ENCODE measurements around the gene GRID2. TPM values are rescaled to one million over a fixed set of nuclear protein-coding genes. Genes with fewer than 3 reads are reported as not detected.

The GRID2 gene
- total RNA-seq, 1 donor = not detected

- H3K4me3 ChIP-seq (ENCODE audit: insufficient read depth, low read length) = no peak overlapping the region
- H3K36me3 ChIP-seq (ENCODE audit: insufficient read depth, low read length) = no peaks in the 10 kb centered on the region
- no peak overlapping the region for H3K4me2 ChIP-seq (ENCODE audit: insufficient read depth, low read length)
- no peaks in the 10 kb centered on the region for H3K4me1 ChIP-seq (ENCODE audit: insufficient read depth, low read length)
- H3K27ac ChIP-seq (ENCODE audit: low read depth, low read length) = no peak overlapping the region
- no peaks in the 10 kb centered on the region for H3K9me3 ChIP-seq (ENCODE audit: low read depth, low read length)
- no peak for DNase-seq (ENCODE audit: insufficient read length, low spot score, missing footprints)
- no peak for TF ChIP-seq CTCF (IDR thresholded peaks at IDR 0.05; ENCODE audit: extremely low read depth, low read depth, low read length)
- H4K20me1 ChIP-seq (ENCODE audit: insufficient read depth, low read length) = no peaks in the 10 kb centered on the region
- no peaks in the 10 kb centered on the region for H3K27me3 ChIP-seq (ENCODE audit: insufficient read depth, low read length)
- H2AFZ ChIP-seq (ENCODE audit: low read length) = no peak overlapping the region
- no peaks in the 10 kb centered on the region for H3K79me2 ChIP-seq (ENCODE audit: insufficient read depth, low read length)
These were observed 883.7 kb downstream of the GRID2 start for GRCh38 chr4:93187466-93187865.

GRCh38 chr4:93187892-93188291 is 884.1 kb downstream of the GRID2 start:
- H3K9me3 ChIP-seq (ENCODE audit: low read depth, low read length) = no peaks in the 10 kb centered on the region

GRCh38 chr4:93199492-93199891 is 895.7 kb downstream of the GRID2 start:
- no peak overlapping the region for H2AFZ ChIP-seq (ENCODE audit: low read length)
- H3K27ac ChIP-seq (ENCODE audit: low read depth, low read length) = no peak overlapping the region
- H3K27me3 ChIP-seq (ENCODE audit: insufficient read depth, low read length) = no peaks in the 10 kb centered on the region
- H4K20me1 ChIP-seq (ENCODE audit: insufficient read depth, low read length) = no peaks in the 10 kb centered on the region
- no peaks in the 10 kb centered on the region for H3K4me1 ChIP-seq (ENCODE audit: insufficient read depth, low read length)
- no peaks in the 10 kb centered on the region for H3K9me3 ChIP-seq (ENCODE audit: low read depth, low read length)
- H3K4me2 ChIP-seq (ENCODE audit: insufficient read depth, low read length) = no peak overlapping the region
- no peaks in the 10 kb centered on the region for H3K36me3 ChIP-seq (ENCODE audit: insufficient read depth, low read length)
- no peak overlapping the region for H3K4me3 ChIP-seq (ENCODE audit: insufficient read depth, low read length)
- DNase-seq (ENCODE audit: insufficient read length, low spot score, missing footprints) = peak; percentile 29
- H3K79me2 ChIP-seq (ENCODE audit: insufficient read depth, low read length) = no peaks in the 10 kb centered on the region
- TF ChIP-seq CTCF (IDR thresholded peaks at IDR 0.05; ENCODE audit: extremely low read depth, low read depth, low read length) = no peak

More at GRCh38 chr4:93187892-93188291, 884.1 kb downstream of the GRID2 start:
- Histone ChIP-seq H4K20me1 (ENCODE audit: insufficient read depth, low read length) (no peaks in the 10 kb centered on the region), H3K27ac (ENCODE audit: low read depth, low read length) (no peak overlapping the region), H3K79me2 (ENCODE audit: insufficient read depth, low read length) (no peaks in the 10 kb centered on the region), H3K4me2 (ENCODE audit: insufficient read depth, low read length) (no peak overlapping the region), H2AFZ (ENCODE audit: low read length) (no peak overlapping the region), H3K27me3 (ENCODE audit: insufficient read depth, low read length) (no peaks in the 10 kb centered on the region), H3K36me3 (ENCODE audit: insufficient read depth, low read length) (no peaks in the 10 kb centered on the region), H3K4me1 (ENCODE audit: insufficient read depth, low read length) (no peaks in the 10 kb centered on the region), H3K4me3 (ENCODE audit: insufficient read depth, low read length) (no peak overlapping the region)
- DNase-seq (ENCODE audit: insufficient read length, low spot score, missing footprints) = no peak
- TF ChIP-seq CTCF (IDR thresholded peaks at IDR 0.05; ENCODE audit: extremely low read depth, low read depth, low read length) = no peak

GRCh38 chr4:93201471-93202096 is 897.8 kb downstream of the GRID2 start:
- H3K4me1 ChIP-seq (ENCODE audit: insufficient read depth, low read length) = no peaks in the 10 kb centered on the region
- H2AFZ ChIP-seq (ENCODE audit: low read length) = no peak overlapping the region
- H3K36me3 ChIP-seq (ENCODE audit: insufficient read depth, low read length) = no peaks in the 10 kb centered on the region
- no peak for TF ChIP-seq CTCF (IDR thresholded peaks at IDR 0.05; ENCODE audit: extremely low read depth, low read depth, low read length)
- H3K27ac ChIP-seq (ENCODE audit: low read depth, low read length) = no peak overlapping the region
- no peaks in the 10 kb centered on the region for H3K9me3 ChIP-seq (ENCODE audit: low read depth, low read length)
- H3K4me2 ChIP-seq (ENCODE audit: insufficient read depth, low read length) = no peak overlapping the region
- H3K27me3 ChIP-seq (ENCODE audit: insufficient read depth, low read length) = no peaks in the 10 kb centered on the region
- H4K20me1 ChIP-seq (ENCODE audit: insufficient read depth, low read length) = no peaks in the 10 kb centered on the region
- no peak for DNase-seq (ENCODE audit: insufficient read length, low spot score, missing footprints)
- no peaks in the 10 kb centered on the region for H3K79me2 ChIP-seq (ENCODE audit: insufficient read depth, low read length)
- no peak overlapping the region for H3K4me3 ChIP-seq (ENCODE audit: insufficient read depth, low read length)
